Measurements from ENCODE around the gene UBE2QL1.

Gene UBE2QL1

GRCh38 chr5:6412811-6413210 lies 35.8 kb upstream of the UBE2QL1 start (continued):
- TF ChIP-seq PATZ1 (CRISPR knock-in tag; IDR thresholded peaks at IDR 0.05; ENCODE audit: borderline replicate concordance) (no peak), ZFP30 (CRISPR knock-in tag; IDR thresholded peaks at IDR 0.05) (no peak), BACH2 (CRISPR knock-in tag; IDR thresholded peaks at IDR 0.05; ENCODE audit: borderline replicate concordance) (no peak), GLIS3 (CRISPR knock-in tag; IDR thresholded peaks at IDR 0.05) (no peak), TOX (CRISPR knock-in tag; IDR thresholded peaks at IDR 0.05; ENCODE audit: borderline replicate concordance) (no peak), ZC3H10 (CRISPR knock-in tag; IDR thresholded peaks at IDR 0.05) (no peak), ZNF70 (CRISPR knock-in tag; IDR thresholded peaks at IDR 0.05) (no peak)

GRCh38 chr5:6417657-6418056 lies 31.0 kb upstream of the UBE2QL1 start:
- ATAC-seq, result no peak

More at GRCh38 chr5:6417657-6418056, 31.0 kb upstream of the UBE2QL1 start:
- TF ChIP-seq ARNTL (CRISPR knock-in tag; IDR thresholded peaks at IDR 0.05; ENCODE audit: borderline replicate concordance, low read depth), result no peak
- no peak for TF ChIP-seq SNAI2 (CRISPR knock-in tag; IDR thresholded peaks at IDR 0.05)
- TF ChIP-seq ZNF8 (CRISPR knock-in tag; IDR thresholded peaks at IDR 0.05), result no peak
- no peak for TF ChIP-seq RARB (CRISPR knock-in tag; IDR thresholded peaks at IDR 0.05)
- TF ChIP-seq ZC3H10 (CRISPR knock-in tag; IDR thresholded peaks at IDR 0.05), result no peak
- no peak for TF ChIP-seq OSR1 (CRISPR knock-in tag; IDR thresholded peaks at IDR 0.05)
- TF ChIP-seq ZFP30 (CRISPR knock-in tag; IDR thresholded peaks at IDR 0.05), result no peak
- TF ChIP-seq ZNF565 (CRISPR knock-in tag; conservative IDR thresholded peaks at IDR 0.05; ENCODE audit: low read depth), result no peak
- TF ChIP-seq ZFP3 (CRISPR knock-in tag; IDR thresholded peaks at IDR 0.05), result no peak
- TF ChIP-seq PATZ1 (CRISPR knock-in tag; IDR thresholded peaks at IDR 0.05; ENCODE audit: borderline replicate concordance), result no peak
- no peak for TF ChIP-seq ISL1 (CRISPR knock-in tag; IDR thresholded peaks at IDR 0.05)
- no peak for TF ChIP-seq TOX (CRISPR knock-in tag; IDR thresholded peaks at IDR 0.05; ENCODE audit: borderline replicate concordance)
- no peak for TF ChIP-seq CSRNP3 (CRISPR knock-in tag; IDR thresholded peaks at IDR 0.05)
- TF ChIP-seq GLIS3 (CRISPR knock-in tag; IDR thresholded peaks at IDR 0.05), result no peak
- no peak for TF ChIP-seq POU6F1 (CRISPR knock-in tag; IDR thresholded peaks at IDR 0.05; ENCODE audit: borderline replicate concordance, low read depth)
- TF ChIP-seq TSHZ2 (CRISPR knock-in tag; IDR thresholded peaks at IDR 0.05), result no peak
- no peak for TF ChIP-seq BACH2 (CRISPR knock-in tag; IDR thresholded peaks at IDR 0.05; ENCODE audit: borderline replicate concordance)
- TF ChIP-seq CSDC2 (CRISPR knock-in tag; IDR thresholded peaks at IDR 0.05), result no peak
- TF ChIP-seq PPARA (CRISPR knock-in tag; IDR thresholded peaks at IDR 0.05; ENCODE audit: borderline replicate concordance), result no peak
- no peak for TF ChIP-seq ESRRG (CRISPR knock-in tag; IDR thresholded peaks at IDR 0.05)
